GM12864 (cell line): ENCODE results near the gene OR2L3.
"Not testable (repeated sequence)": the region's sequence is repeated elsewhere in the genome, so short reads cannot be mapped to it uniquely, and the experiment has no call there.

ENCODE experiments used
- DNase-seq: peaks from one replicate; pipeline ENCODE4 v3.0.0-alpha.2; 2011; ENCODE audit warnings: low read depth
- H3K4me3 ChIP-seq: 2 replicates; pipeline ENCODE4 v1.5.1; 2011; ENCODE audit warnings: mild to moderate bottlenecking, low read depth, low read length, control low read depth
- TF ChIP-seq, protein P1 (sequence below): IDR thresholded peaks from 2 replicates; pipeline ENCODE4 v1.5.1; 2011; ENCODE audit warnings: low read depth, mild to moderate bottlenecking, moderate library complexity, low read length, control low read depth, inconsistent platforms; ENCODE audit errors: missing control alignments

OR2L3 gene

DNA sequence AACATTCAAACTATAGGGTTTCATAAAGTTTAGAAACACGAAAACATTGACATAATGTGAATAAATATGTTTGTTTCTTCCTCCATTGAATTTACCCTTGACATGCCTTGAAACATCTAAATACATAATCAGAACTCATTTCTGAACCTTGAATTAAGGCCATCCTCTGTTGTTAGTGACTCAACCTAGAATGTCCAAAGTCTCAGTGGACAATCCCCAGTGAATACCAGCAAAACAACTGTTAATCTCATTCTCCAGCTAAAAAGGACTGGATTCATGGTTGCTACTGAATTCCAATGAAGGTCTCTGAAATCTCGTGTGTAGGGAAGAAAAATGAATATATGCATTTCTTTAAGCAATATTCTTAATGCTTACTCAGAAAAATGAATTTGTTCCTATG, 16.9 kb upstream of the OR2L3 start, which contains the start of gene OR2L2:
TSS of gene OR2L2 (plus strand) at position 301 of the 400 bp plus-strand sequence. CDS start 8,198 bp downstream, outside the sequence.
- no peak for DNase-seq
- TF ChIP-seq, protein P1, sequence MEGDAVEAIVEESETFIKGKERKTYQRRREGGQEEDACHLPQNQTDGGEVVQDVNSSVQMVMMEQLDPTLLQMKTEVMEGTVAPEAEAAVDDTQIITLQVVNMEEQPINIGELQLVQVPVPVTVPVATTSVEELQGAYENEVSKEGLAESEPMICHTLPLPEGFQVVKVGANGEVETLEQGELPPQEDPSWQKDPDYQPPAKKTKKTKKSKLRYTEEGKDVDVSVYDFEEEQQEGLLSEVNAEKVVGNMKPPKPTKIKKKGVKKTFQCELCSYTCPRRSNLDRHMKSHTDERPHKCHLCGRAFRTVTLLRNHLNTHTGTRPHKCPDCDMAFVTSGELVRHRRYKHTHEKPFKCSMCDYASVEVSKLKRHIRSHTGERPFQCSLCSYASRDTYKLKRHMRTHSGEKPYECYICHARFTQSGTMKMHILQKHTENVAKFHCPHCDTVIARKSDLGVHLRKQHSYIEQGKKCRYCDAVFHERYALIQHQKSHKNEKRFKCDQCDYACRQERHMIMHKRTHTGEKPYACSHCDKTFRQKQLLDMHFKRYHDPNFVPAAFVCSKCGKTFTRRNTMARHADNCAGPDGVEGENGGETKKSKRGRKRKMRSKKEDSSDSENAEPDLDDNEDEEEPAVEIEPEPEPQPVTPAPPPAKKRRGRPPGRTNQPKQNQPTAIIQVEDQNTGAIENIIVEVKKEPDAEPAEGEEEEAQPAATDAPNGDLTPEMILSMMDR, result no peak

DNA sequence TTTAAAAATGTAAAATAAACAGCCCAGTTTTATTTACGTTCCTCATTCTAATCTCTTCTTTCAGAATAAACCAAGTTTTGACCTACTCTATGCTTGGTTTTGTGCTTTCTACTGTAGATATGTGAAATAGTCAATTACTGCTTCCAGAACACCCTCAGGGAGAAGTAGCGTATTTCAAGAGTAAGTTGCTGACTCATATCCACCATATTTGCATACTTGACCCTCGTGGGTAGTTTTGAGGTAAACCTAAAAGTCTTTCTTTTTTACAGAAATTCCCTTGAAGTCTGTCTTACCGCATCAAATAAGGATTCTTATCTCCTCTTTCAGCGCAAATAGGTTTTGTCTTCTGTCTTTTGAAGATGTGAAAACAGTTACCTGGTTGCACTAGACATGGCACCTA, 1.4 kb upstream of the OR2L3 start:
- DNase-seq, result no peak
- TF ChIP-seq, protein P1, result no peak
- no peak overlapping the region for H3K4me3 ChIP-seq

More for the DNA sequence above, 16.9 kb upstream of the OR2L3 start, which contains the start of gene OR2L2:
- no peak within 1 kb of the TSS for H3K4me3 ChIP-seq

DNA sequence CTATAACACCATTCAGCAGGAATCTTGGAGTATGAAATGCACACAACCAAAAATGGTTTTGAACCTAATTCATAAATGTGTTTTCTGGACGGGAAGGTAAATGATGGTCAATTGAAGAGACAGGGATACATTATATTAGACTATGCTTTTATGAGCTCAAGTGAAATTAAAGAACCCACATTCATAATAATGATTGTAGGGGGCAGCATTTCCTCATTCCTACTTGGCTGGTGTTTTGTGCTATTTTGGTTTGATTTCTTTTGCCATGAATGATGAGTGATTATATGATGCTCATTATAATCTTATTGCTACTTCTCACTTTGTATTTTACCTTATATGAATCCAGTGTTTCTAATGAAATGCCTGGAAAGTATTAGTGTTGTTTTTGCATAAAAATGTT, 372 bp downstream of the OR2L3 start:
- DNase-seq, result no peak
- no peak overlapping the region for H3K4me3 ChIP-seq
- TF ChIP-seq, protein P1, result no peak

DNA sequence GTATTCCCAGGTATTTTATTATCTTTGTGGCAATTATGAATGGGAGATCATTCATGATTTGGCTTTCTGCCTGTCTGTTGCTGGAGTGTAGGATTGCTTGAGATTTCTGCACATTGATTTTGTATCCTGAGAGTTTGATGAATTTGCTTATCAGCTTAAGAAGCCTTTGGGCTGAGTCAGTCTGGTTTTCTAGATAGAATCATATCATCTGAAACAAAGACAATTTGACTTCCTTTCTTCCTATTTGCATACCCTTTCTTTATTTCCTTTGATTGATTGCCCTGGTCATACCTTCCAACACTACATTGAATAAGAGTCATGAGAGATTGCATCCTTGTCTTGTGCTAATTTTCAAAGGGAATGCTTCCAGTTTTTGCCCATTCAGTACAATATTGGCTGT, 8.0 kb downstream of the OR2L3 start:
- TF ChIP-seq, protein P1, result no peak
- H3K4me3 ChIP-seq, result no peak overlapping the region
- DNase-seq, result no peak

DNA sequence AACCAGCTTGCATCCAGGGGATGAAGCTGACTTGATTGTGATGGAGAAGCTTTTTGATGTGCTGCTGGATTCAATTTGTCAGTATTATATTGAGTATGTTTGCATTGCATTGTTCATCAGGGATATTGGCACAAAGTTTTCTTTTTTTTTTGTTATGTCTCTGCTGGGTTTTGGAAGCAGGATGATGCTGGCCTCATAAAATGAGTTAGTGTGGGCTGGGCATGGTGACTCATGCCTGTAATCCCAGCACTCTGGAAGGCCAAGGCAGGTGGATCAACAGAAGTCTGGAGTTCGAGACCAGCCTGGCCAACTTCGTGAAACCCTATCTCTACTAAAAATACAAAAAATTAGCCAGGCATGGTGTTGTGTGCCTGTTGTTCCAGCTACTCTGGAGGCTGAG, 8.6 kb downstream of the OR2L3 start:
- H3K4me3 ChIP-seq, result no peak overlapping the region
- TF ChIP-seq, protein P1, result no peak
- no peak for DNase-seq

DNA sequence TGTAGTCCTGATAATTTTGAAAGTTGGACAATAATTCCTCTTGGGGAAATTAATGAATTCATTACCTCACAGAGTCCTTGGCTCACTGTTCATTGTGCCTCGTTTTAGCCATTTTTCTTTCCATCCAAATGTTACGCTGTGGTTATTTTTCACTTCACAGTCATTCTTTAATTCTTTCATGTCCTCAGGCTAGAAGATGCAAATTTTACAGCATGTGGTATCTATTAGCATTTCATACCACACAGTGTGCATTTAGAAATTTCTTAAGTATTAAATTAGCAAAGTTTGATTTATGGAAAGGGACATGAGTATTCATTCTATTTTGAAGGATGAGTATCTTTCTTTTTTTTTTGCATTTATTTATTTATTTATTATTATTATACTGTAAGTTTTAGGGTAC, 18.4 kb downstream of the OR2L3 start:
- H3K4me3 ChIP-seq, result no peak overlapping the region
- DNase-seq, result no peak
- TF ChIP-seq, protein P1, result no peak

DNA sequence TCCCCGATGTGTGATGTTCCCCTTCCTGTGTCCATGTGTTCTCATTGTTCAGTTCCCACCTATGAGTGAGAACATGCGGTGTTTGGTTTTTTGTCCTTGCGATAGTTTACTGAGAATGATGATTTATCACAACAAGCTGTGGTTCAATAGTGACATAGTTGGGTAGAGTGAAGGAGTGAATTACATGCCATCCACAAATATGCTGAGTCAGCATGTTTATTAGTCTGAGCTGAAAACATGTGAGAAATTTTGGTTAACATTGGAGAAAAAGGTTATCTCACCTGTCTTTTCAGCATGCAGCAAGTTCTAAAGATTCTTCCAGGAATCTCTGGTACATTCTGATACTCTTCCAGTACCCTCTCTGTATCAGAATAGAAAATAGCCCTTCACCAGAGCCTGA, 19.0 kb downstream of the OR2L3 start:
- TF ChIP-seq, protein P1, result no peak
- H3K4me3 ChIP-seq, result no peak overlapping the region
- DNase-seq, result no peak

DNA sequence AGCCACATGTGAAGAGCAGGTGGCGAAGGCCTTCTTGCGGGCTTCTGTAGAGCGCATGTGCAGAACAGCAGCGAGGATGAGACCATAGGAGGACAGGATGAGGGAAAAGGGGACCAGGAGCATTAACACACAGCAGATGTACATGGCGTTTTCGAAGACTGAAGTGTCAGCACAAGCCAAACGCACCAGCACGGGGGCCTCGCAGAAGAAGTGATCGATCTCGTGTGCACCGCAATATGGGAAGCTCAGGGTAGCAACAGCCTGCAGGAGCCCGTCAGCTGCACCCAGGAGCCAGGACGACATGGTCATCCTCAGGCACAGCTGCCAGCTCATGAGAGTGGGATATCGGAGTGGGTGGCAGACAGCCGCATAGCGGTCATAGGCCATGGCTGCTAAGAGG, 37.2 kb downstream of the OR2L3 start:
- not testable (repeated sequence) for H3K4me3 ChIP-seq, DNase-seq
